GM21515 (cell line): ENCODE results near the gene NTM.

Experiments
- ATAC-seq: cut with Tn5 transposase; IDR thresholded peaks from one replicate; pipeline ENCODE4 v1.9.1; 2021; ENCODE audit not compliant: unreplicated experiment

NTM gene

GRCh38 chr11:131372234-131372962 is 2.0 kb downstream of the NTM start:
- no peak for ATAC-seq

GRCh38 chr11:131373095-131373725 is 2.8 kb downstream of the NTM start:
- no peak for ATAC-seq

- ATAC-seq: no peak
Observed at GRCh38 chr11:131373756-131374155, 3.3 kb downstream of the NTM start.

DNA sequence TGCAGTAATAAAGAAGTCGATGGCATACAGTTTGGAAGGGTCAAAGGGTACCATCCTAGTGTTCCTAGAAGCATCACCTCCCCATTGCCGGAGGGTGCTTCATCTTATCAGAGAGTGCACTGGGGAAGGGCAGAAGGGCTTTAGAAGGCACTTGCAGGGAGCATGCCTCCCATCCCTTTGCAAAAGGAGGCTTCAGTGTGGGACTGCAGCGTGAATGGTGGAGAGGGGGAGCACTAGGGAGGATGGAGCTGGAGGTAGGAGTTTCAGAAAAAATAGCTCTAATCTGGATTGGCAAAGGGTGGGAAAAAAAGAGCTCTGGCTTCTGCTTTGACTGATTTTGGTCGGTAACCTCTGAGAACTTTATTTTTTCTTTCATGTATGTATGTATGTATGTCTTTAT is 5.0 kb downstream of the NTM start:
- ATAC-seq: no peak

- no peak for ATAC-seq
Observed at GRCh38 chr11:131375915-131376314, 5.5 kb downstream of the NTM start.

- ATAC-seq: peak; percentile 84
Observed at GRCh38 chr11:131378931-131379330, 8.5 kb downstream of the NTM start.

- ATAC-seq: no peak
Observed at GRCh38 chr11:131385763-131386390, 15.5 kb downstream of the NTM start.

- no peak for ATAC-seq
Observed at GRCh38 chr11:131386408-131386807, 16.0 kb downstream of the NTM start.

GRCh38 chr11:131388030-131388429 is 17.6 kb downstream of the NTM start:
- no peak for ATAC-seq

DNA sequence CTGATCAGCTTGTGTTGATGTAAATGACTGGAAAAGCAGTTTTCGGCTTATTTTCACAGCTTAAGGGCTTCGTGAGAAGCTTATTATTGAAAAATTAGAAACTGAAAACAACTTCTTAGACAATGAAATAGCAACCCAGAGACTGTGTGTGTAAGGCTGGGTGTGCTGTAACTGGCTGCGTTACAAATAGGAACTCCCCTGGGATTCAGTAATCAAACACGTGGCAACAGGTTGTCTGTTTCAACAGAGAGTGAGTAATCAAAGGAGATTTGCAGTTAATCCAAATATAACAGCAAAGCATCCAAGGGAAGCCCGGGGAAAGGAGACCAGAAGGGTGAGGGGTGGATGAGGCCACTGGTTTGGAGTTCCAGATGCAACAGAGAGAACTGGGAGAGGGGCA is 19.2 kb downstream of the NTM start:
- ATAC-seq: no peak

DNA sequence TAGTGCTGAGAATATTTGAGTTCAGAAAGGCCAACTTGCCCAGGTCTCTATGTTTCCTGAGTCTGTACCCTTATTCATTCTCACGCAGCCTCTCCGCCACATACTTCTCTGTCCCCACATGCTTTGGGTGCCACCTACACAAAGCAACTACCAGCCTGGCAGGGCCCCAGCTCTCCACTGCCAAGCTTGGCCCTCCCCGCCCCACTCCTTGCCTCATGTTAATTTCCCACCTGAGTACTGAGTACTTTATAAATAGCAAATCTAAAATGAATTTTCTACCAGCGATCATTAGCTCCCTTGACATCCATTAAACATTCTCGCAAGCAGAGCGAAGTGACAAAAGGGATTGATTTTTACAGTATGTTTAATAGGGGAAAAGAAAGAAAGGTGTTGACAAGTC is 20.8 kb downstream of the NTM start:
- ATAC-seq: no peak

- ATAC-seq: no peak
Observed at GRCh38 chr11:131392528-131393255, 22.3 kb downstream of the NTM start.

- no peak for ATAC-seq
Observed at GRCh38 chr11:131393691-131394090, 23.3 kb downstream of the NTM start.

DNA sequence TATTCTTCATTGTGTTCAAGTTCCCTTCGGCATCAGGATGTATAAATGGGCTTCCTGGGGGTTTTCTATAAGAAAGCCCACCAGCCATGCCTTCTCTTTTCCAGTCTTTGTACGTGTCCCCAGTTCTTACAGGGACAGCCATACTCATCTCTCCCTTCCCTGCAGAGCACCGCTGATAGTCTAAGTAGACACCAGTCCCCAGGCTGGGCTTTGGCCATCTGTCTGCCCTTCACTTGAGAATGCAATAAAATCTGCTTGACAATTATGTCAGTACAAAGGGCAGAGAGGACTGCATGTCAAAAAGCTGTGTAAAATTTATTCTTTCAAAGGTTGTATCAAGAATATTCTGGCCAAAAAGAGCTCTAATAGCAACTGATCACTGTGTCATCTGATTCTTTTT is 27.3 kb downstream of the NTM start:
- no peak for ATAC-seq

GRCh38 chr11:131402040-131402439 is 31.6 kb downstream of the NTM start:
- ATAC-seq: no peak

GRCh38 chr11:131404010-131404409 is 33.6 kb downstream of the NTM start:
- ATAC-seq: no peak

- ATAC-seq: peak; percentile 63
Observed at GRCh38 chr11:131408025-131408640, 37.7 kb downstream of the NTM start.

DNA sequence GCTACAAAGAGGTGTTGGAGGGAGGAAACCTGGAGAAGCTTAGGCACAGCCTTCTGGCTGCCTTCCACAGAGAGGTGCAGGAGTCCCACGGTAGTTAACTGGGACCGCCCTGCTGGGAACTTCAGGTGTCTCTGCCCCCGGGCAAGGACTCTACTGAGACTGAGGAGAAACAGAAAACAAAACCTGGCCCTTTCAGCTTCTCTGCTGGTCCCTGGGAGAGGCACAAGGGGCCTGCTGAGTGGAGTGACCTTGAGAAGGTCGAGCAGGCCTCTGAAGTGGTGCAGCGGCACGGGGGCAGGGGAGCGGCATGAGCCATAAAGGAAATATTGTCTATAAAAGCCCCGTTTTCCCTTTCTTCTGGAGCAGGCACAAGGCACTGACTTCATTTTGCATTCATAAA is 38.9 kb downstream of the NTM start:
- ATAC-seq: no peak

DNA sequence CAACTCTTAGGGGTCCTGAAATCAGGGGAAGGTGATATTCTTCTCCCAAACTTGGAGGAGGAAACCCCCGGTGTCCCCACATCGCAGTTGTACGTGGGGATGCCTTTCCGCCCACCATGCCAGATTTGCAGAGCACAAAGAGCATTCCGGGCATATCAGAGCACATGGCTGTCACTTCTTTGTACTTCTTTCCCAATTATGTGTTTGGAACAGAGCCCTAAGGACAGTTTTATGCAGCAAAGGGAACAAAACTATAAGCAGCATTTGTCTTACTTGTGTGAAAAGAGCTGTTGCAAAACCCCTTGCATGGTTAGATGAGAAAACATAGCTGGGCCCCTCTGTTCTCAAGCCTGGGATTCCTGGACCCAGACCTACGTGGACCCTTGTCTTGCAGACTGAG is 41.2 kb downstream of the NTM start:
- ATAC-seq: no peak

DNA sequence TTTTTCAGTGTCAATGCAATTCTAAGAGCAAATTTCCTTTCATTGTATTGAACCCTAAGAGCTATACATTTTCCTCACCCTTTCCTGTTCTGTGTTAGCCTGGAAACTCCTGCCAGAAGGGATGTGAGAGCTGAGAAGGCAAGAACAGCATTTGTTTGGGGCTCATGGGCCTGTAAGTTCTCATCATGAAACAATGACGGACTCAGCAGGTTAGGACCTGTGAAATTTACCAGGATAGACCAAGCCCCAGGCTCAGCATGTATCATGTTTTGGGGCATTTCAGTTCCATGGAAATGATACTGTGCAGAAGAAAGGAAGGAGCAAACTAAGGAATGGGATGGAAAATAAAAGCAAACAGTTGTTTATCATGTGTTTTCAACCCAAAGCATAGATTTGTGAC is 41.6 kb downstream of the NTM start:
- ATAC-seq: no peak

GRCh38 chr11:131413217-131413616 is 42.8 kb downstream of the NTM start:
- ATAC-seq: no peak
